GM18873 (cell line): Measurements from ENCODE around the gene GUCY2D.
"Not testable (repeated sequence)": the region's sequence is repeated elsewhere in the genome, so short reads cannot be mapped to it uniquely, and the experiment has no call there.

Experiments used
- ATAC-seq: cut with Tn5 transposase; IDR thresholded peaks from one replicate; pipeline ENCODE4 v1.9.1; 2021; ENCODE audit warnings: mild to moderate bottlenecking, moderate library complexity, moderate number of reproducible peaks; ENCODE audit not compliant: unreplicated experiment, low FRiP score

GUCY2D gene

GRCh38 chr17:8015236-8015956 lies 13.0 kb downstream of the GUCY2D start:
- ATAC-seq = no peak

GRCh38 chr17:8015957-8016631 lies 13.7 kb downstream of the GUCY2D start:
- ATAC-seq = no peak

GRCh38 chr17:8016632-8017424 lies 14.4 kb downstream of the GUCY2D start:
- ATAC-seq = no peak

- no peak for ATAC-seq
Observed at GRCh38 chr17:8018436-8018835, 16.0 kb downstream of the GUCY2D start.

- ATAC-seq = no peak
Observed at GRCh38 chr17:8019166-8019565, 16.8 kb downstream of the GUCY2D start.

- no peak for ATAC-seq
Observed at GRCh38 chr17:8019665-8020650, 17.5 kb downstream of the GUCY2D start.

- no peak for ATAC-seq
Observed at GRCh38 chr17:8020776-8021564, 18.6 kb downstream of the GUCY2D start.

GRCh38 chr17:8021565-8022359 lies 19.3 kb downstream of the GUCY2D start:
- no peak for ATAC-seq

- ATAC-seq = no peak
Observed at GRCh38 chr17:8022360-8023003, 20.1 kb downstream of the GUCY2D start.

GRCh38 chr17:8024161-8024560 lies 21.7 kb downstream of the GUCY2D start:
- not testable (repeated sequence) for ATAC-seq

- no peak for ATAC-seq
Observed at GRCh38 chr17:8025176-8025911, 22.9 kb downstream of the GUCY2D start.

- ATAC-seq = no peak
Observed at GRCh38 chr17:8029121-8029520, 26.7 kb downstream of the GUCY2D start.

GRCh38 chr17:8031261-8031661 lies 28.8 kb downstream of the GUCY2D start:
- ATAC-seq = no peak

GRCh38 chr17:8031950-8032349 lies 29.5 kb downstream of the GUCY2D start:
- ATAC-seq = no peak

GRCh38 chr17:8032442-8032841 lies 30.0 kb downstream of the GUCY2D start:
- ATAC-seq = no peak

GRCh38 chr17:8038954-8039610 lies 36.7 kb downstream of the GUCY2D start, which contains the start of gene ALOX15B:
Gene ALOX15B (plus strand): TSS chr17:8039059. CDS start chr17:8039156, 97 bp downstream.
- no peak for ATAC-seq
